WTC11 (cell line): Measurements from ENCODE around the gene RPL18A. TPM values are rescaled to one million over a fixed set of nuclear protein-coding genes. Genes with fewer than 3 reads are reported as not detected.

Source experiments
- ATAC-seq: fragments of 200-7000 bp; cut with Tn5 transposase; 2 replicates; pipeline ENCODE4 v1.10.0; 2021; ENCODE audit warnings: mild to moderate bottlenecking, moderate library complexity
- CTCF ChIA-PET: fragments of 300-600 bp; sonication (Branson Sonifier 250); formaldehyde crosslinking; loops from one replicate; lab custom pipeline; 2021; ENCODE audit warnings: antibody characterized with exemption; lab: Charles Lee
- POLR2A ChIA-PET: fragments of 350-600 bp; sonication (Branson Sonifier 250); formaldehyde crosslinking; loops from one replicate; lab custom pipeline; 2021; ENCODE audit warnings: antibody characterized with exemption; lab: Charles Lee
- DNase-seq: peaks from one replicate; pipeline ENCODE4 v3.0.0; 2021; ENCODE audit warnings: low spot score
- H3K27ac Mint-ChIP-seq: 2 replicates; pipeline ENCODE4 v1.8.0; 2021; ENCODE audit warnings: mixed read lengths
- H3K27me3 Mint-ChIP-seq: 2 replicates; pipeline ENCODE4 v1.8.0; 2021; ENCODE audit warnings: low read depth, mild to moderate bottlenecking, moderate library complexity, mixed read lengths
- H3K36me3 Mint-ChIP-seq: 2 replicates; pipeline ENCODE4 v1.8.0; 2021; ENCODE audit warnings: mixed read lengths
- H3K4me1 Mint-ChIP-seq: 2 replicates; pipeline ENCODE4 v1.8.0; 2022; ENCODE audit warnings: mixed read lengths
- H3K4me3 Mint-ChIP-seq: 2 replicates; pipeline ENCODE4 v1.8.0; 2021; ENCODE audit warnings: mild to moderate bottlenecking, moderate library complexity, mixed read lengths
- H3K9me3 Mint-ChIP-seq: 2 replicates; pipeline ENCODE4 v1.8.0; 2021; ENCODE audit warnings: mixed read lengths
- ATF1 ChIP-seq: sonication (generic); formaldehyde crosslinking; IDR thresholded peaks from 2 replicates; pipeline ENCODE4 v1.8.1; 2023; ENCODE audit warnings: mild to moderate bottlenecking, moderate library complexity, missing genetic modification reagents
- ATF2 ChIP-seq: sonication (generic); formaldehyde crosslinking; IDR thresholded peaks from 2 replicates; pipeline ENCODE4 v1.8.1; 2022; ENCODE audit warnings: low read depth, missing genetic modification reagents, borderline replicate concordance
- ATF6 ChIP-seq: sonication (generic); formaldehyde crosslinking; IDR thresholded peaks from 2 replicates; pipeline ENCODE4 v1.8.1; 2023; ENCODE audit warnings: mild to moderate bottlenecking, missing genetic modification reagents
- CREB1 ChIP-seq: sonication (generic); formaldehyde crosslinking; IDR thresholded peaks from 2 replicates; pipeline ENCODE4 v1.8.0; 2023; ENCODE audit warnings: mild to moderate bottlenecking, missing genetic modification reagents
- ELF4 ChIP-seq: sonication (generic); formaldehyde crosslinking; IDR thresholded peaks from 2 replicates; pipeline ENCODE4 v1.8.1; 2022; ENCODE audit warnings: low read depth, mild to moderate bottlenecking, moderate library complexity, missing genetic modification reagents
- EMX1 ChIP-seq: fragments of 250-450 bp; sonication (Bioruptor Pico); IDR thresholded peaks from 2 replicates; pipeline ENCODE4 v1.8.0; 2021; ENCODE audit warnings: mild to moderate bottlenecking
- GABPB1 ChIP-seq: sonication (generic); formaldehyde crosslinking; IDR thresholded peaks from 2 replicates; pipeline ENCODE4 v1.8.1; 2023; ENCODE audit warnings: mild to moderate bottlenecking, missing genetic modification reagents
- GTF2I ChIP-seq: fragments of 250-450 bp; sonication (Bioruptor Pico); conservative IDR thresholded peaks from 2 replicates; pipeline ENCODE4 v1.4.0; 2021; ENCODE audit warnings: mild to moderate bottlenecking
- JAZF1 ChIP-seq: fragments of 250-450 bp; sonication (Bioruptor Pico); IDR thresholded peaks from 2 replicates; pipeline ENCODE4 v1.9.0; 2021; ENCODE audit warnings: moderate library complexity, mild to moderate bottlenecking, inconsistent platforms
- MLX ChIP-seq: sonication (generic); formaldehyde crosslinking; IDR thresholded peaks from 2 replicates; pipeline ENCODE4 v1.8.1; 2023; ENCODE audit warnings: mild to moderate bottlenecking, missing genetic modification reagents, moderate library complexity
- PRRX2 ChIP-seq: fragments of 250-450 bp; sonication (Bioruptor Pico); IDR thresholded peaks from 2 replicates; pipeline ENCODE4 v1.8.0; 2021; ENCODE audit warnings: mild to moderate bottlenecking
- RORB ChIP-seq: fragments of 250-450 bp; sonication (Bioruptor Pico); IDR thresholded peaks from 2 replicates; pipeline ENCODE4 v1.9.0; 2021; ENCODE audit warnings: mild to moderate bottlenecking
- SMAD4 ChIP-seq: sonication (generic); formaldehyde crosslinking; IDR thresholded peaks from 2 replicates; pipeline ENCODE4 v1.8.0; 2022; ENCODE audit warnings: mild to moderate bottlenecking, missing genetic modification reagents
- TEAD1 ChIP-seq: sonication (generic); formaldehyde crosslinking; IDR thresholded peaks from 2 replicates; pipeline ENCODE4 v1.8.0; 2022; ENCODE audit warnings: mild to moderate bottlenecking, missing genetic modification reagents
- TP53 ChIP-seq: sonication (generic); formaldehyde crosslinking; IDR thresholded peaks from 2 replicates; pipeline ENCODE4 v1.8.1; 2023; ENCODE audit warnings: mild to moderate bottlenecking, missing genetic modification reagents
- USF2 ChIP-seq: sonication (generic); formaldehyde crosslinking; IDR thresholded peaks from 2 replicates; pipeline ENCODE4 v1.8.1; 2023; ENCODE audit warnings: mild to moderate bottlenecking, missing genetic modification reagents, moderate library complexity
- ZBTB21 ChIP-seq: sonication (generic); formaldehyde crosslinking; IDR thresholded peaks from 2 replicates; pipeline ENCODE4 v1.8.1; 2023; ENCODE audit warnings: mild to moderate bottlenecking, missing genetic modification reagents, borderline replicate concordance
- ZNF138 ChIP-seq: sonication (generic); formaldehyde crosslinking; conservative IDR thresholded peaks from 2 replicates; pipeline ENCODE4 v1.8.1; 2022; ENCODE audit warnings: mild to moderate bottlenecking, moderate library complexity, missing genetic modification reagents
- ZNF425 ChIP-seq: fragments of 250-450 bp; sonication (Bioruptor Pico); conservative IDR thresholded peaks from 2 replicates; pipeline ENCODE4 v1.9.0; 2021; ENCODE audit warnings: mild to moderate bottlenecking
- total RNA-seq: library from RNA; stranded (reverse); gene quantifications from 3 replicates; pipeline ENCODE4 v1.2.3, GENCODE V29; 2021
- TF ChIP-seq, protein P1 (sequence below): sonication (generic); formaldehyde crosslinking; IDR thresholded peaks from 2 replicates; pipeline ENCODE4 v1.8.0; 2022; ENCODE audit warnings: mild to moderate bottlenecking, missing genetic modification reagents
- TF ChIP-seq, protein P2 (sequence below): fragments of 250-450 bp; sonication (Bioruptor Pico); IDR thresholded peaks from 2 replicates; pipeline ENCODE4 v1.9.0; 2021; ENCODE audit warnings: mild to moderate bottlenecking
- TF ChIP-seq, protein P3 (sequence below): sonication (generic); formaldehyde crosslinking; IDR thresholded peaks from 2 replicates; pipeline ENCODE4 v1.8.0; 2023; ENCODE audit warnings: missing genetic modification reagents, mild to moderate bottlenecking, borderline replicate concordance

The RPL18A gene
- total RNA-seq, 1 experiment from 2014 or later: 2,950 TPM

DNA sequence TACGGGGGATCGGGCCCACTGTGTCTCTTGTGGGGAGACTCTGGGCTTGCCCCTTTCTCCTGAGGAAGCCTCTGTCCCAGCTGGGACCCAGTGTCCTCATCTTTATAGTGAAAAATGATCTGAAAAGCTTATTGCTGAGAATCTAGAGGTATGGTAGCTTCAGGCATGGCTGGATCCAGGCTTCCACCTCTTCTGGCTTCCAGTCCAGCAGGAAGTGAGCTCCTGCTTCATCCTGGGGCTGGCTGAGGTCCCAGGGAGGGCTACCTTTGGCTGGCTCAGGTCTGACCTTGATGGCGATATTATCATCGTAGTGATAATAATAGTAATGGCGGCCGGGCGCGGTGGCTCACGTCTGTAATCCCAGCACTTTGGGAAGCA lies 15.0 kb downstream of the RPL18A start (continued):
- no peak for TF ChIP-seq ELF4 (CRISPR knock-in tag)
- TF ChIP-seq ATF2 (CRISPR knock-in tag): no peak
- no peak for TF ChIP-seq SMAD4 (CRISPR knock-in tag)
- TF ChIP-seq, protein P1, sequence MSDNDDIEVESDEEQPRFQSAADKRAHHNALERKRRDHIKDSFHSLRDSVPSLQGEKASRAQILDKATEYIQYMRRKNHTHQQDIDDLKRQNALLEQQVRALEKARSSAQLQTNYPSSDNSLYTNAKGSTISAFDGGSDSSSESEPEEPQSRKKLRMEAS (CRISPR knock-in tag): no peak
- no peak for TF ChIP-seq GTF2I (CRISPR knock-in tag)
- TF ChIP-seq EMX1 (CRISPR knock-in tag): no peak
- TF ChIP-seq RORB (CRISPR knock-in tag): no peak
- TF ChIP-seq MLX (CRISPR knock-in tag): no peak

- Mint-ChIP-seq H3K27me3 (peaks cover 8% of the 10 kb centered on the region; the same call in 1 of the 2 replicates), H3K4me3 (no peak overlapping the region), H3K36me3 (no peaks in the 10 kb centered on the region), H3K9me3 (no peaks in the 10 kb centered on the region), H3K4me1 (peaks cover 5% of the 10 kb centered on the region), H3K27ac (no peak overlapping the region)
- DNase-seq (no peak), ATAC-seq (no peak)
- POLR2A ChIA-PET: no interaction called here
- CTCF ChIA-PET: interaction anchor here (0.7 to 1.3 kb wide), 2 partner anchors 22 to 55 kb away, joined by 3 to 6 read pairs; partner anchors contain the start of gene CCDC124
- no peak for TF ChIP-seq CREB1 (CRISPR knock-in tag)
- TF ChIP-seq PRRX2 (CRISPR knock-in tag): no peak
- TF ChIP-seq USF2 (CRISPR knock-in tag): no peak
- TF ChIP-seq ATF1 (CRISPR knock-in tag): no peak
- no peak for TF ChIP-seq ATF6 (CRISPR knock-in tag)
- no peak for TF ChIP-seq ZNF138 (CRISPR knock-in tag)
- TF ChIP-seq, protein P2, sequence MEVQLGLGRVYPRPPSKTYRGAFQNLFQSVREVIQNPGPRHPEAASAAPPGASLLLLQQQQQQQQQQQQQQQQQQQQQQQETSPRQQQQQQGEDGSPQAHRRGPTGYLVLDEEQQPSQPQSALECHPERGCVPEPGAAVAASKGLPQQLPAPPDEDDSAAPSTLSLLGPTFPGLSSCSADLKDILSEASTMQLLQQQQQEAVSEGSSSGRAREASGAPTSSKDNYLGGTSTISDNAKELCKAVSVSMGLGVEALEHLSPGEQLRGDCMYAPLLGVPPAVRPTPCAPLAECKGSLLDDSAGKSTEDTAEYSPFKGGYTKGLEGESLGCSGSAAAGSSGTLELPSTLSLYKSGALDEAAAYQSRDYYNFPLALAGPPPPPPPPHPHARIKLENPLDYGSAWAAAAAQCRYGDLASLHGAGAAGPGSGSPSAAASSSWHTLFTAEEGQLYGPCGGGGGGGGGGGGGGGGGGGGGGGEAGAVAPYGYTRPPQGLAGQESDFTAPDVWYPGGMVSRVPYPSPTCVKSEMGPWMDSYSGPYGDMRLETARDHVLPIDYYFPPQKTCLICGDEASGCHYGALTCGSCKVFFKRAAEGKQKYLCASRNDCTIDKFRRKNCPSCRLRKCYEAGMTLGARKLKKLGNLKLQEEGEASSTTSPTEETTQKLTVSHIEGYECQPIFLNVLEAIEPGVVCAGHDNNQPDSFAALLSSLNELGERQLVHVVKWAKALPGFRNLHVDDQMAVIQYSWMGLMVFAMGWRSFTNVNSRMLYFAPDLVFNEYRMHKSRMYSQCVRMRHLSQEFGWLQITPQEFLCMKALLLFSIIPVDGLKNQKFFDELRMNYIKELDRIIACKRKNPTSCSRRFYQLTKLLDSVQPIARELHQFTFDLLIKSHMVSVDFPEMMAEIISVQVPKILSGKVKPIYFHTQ: no peak
- TF ChIP-seq ZBTB21: no peak
- no peak for TF ChIP-seq GABPB1 (CRISPR knock-in tag)
- TF ChIP-seq, protein P1 (CRISPR knock-in tag): no peak
- TF ChIP-seq TEAD1 (CRISPR knock-in tag): no peak
- no peak for TF ChIP-seq ZNF425 (CRISPR knock-in tag)
- no peak for TF ChIP-seq TP53
- TF ChIP-seq JAZF1 (CRISPR knock-in tag): no peak
- TF ChIP-seq, protein P3, sequence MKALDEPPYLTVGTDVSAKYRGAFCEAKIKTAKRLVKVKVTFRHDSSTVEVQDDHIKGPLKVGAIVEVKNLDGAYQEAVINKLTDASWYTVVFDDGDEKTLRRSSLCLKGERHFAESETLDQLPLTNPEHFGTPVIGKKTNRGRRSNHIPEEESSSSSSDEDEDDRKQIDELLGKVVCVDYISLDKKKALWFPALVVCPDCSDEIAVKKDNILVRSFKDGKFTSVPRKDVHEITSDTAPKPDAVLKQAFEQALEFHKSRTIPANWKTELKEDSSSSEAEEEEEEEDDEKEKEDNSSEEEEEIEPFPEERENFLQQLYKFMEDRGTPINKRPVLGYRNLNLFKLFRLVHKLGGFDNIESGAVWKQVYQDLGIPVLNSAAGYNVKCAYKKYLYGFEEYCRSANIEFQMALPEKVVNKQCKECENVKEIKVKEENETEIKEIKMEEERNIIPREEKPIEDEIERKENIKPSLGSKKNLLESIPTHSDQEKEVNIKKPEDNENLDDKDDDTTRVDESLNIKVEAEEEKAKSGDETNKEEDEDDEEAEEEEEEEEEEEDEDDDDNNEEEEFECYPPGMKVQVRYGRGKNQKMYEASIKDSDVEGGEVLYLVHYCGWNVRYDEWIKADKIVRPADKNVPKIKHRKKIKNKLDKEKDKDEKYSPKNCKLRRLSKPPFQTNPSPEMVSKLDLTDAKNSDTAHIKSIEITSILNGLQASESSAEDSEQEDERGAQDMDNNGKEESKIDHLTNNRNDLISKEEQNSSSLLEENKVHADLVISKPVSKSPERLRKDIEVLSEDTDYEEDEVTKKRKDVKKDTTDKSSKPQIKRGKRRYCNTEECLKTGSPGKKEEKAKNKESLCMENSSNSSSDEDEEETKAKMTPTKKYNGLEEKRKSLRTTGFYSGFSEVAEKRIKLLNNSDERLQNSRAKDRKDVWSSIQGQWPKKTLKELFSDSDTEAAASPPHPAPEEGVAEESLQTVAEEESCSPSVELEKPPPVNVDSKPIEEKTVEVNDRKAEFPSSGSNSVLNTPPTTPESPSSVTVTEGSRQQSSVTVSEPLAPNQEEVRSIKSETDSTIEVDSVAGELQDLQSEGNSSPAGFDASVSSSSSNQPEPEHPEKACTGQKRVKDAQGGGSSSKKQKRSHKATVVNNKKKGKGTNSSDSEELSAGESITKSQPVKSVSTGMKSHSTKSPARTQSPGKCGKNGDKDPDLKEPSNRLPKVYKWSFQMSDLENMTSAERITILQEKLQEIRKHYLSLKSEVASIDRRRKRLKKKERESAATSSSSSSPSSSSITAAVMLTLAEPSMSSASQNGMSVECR: no peak
Measured at GRCh38 chr19:17877696-17878095, 18.0 kb downstream of the RPL18A start.
